Lung microvascular endothelial cell (primary cell): ENCODE measurements around the gene RIN1. TPM values are rescaled to one million over a fixed set of nuclear protein-coding genes. Genes with fewer than 3 reads are reported as not detected.
"Not testable (repeated sequence)": the region's sequence is repeated elsewhere in the genome, so short reads cannot be mapped to it uniquely, and the experiment has no call there.

Source experiments
- DNase-seq, 2 donors: peaks; one replicate each; pipeline versions ENCODE4 v3.0.0 to v3.0.0-alpha.2; 2010; ENCODE audit warnings: low read depth in 2 of 2
- total RNA-seq: library from RNA; depleted of rRNA; stranded (reverse); fragments of >200 nt; gene quantifications from 2 replicates; pipeline ENCODE4 v1.2.1, GENCODE V29; 2014

Gene RIN1
- total RNA-seq, 1 donor from 2014 or later = 2.8 TPM

DNA sequence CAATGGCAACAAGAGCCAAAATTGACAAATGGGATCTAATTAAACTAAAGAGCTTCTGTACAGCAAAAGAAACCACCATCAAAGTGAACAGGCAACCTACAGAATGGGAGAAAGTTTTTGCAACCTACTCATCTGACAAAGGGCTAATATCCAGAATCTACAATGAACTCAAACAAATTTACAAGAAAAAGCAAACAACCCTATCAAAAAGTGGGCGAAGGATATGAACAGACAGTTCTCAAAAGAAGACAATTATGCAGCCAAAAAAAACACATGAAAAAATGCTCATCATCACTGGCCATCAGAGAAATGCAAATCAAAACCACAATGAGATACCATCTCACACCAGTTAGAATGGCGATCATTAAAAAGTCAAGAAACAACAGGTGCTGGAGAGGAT lies 15.9 kb downstream of the RIN1 start:
- DNase-seq = not testable (repeated sequence)

DNA sequence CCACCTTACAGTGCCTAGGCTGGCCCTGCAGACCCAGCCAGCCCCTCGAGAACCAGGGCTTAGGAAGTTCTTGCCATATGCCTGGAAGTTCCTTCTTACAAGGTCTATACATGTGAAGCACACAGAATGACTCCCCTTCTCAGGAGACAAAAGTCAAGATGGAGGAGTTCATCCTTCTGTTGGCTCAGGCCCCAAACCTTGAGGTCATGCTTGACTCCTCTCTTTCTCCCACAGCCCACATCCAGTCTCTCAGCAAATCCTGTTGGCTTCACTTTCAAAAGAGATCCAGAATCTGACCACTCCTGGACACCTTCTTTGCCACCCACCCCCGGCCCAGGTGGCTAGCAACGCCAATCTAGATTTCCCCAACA lies 17.6 kb downstream of the RIN1 start:
- DNase-seq = no peak

DNA sequence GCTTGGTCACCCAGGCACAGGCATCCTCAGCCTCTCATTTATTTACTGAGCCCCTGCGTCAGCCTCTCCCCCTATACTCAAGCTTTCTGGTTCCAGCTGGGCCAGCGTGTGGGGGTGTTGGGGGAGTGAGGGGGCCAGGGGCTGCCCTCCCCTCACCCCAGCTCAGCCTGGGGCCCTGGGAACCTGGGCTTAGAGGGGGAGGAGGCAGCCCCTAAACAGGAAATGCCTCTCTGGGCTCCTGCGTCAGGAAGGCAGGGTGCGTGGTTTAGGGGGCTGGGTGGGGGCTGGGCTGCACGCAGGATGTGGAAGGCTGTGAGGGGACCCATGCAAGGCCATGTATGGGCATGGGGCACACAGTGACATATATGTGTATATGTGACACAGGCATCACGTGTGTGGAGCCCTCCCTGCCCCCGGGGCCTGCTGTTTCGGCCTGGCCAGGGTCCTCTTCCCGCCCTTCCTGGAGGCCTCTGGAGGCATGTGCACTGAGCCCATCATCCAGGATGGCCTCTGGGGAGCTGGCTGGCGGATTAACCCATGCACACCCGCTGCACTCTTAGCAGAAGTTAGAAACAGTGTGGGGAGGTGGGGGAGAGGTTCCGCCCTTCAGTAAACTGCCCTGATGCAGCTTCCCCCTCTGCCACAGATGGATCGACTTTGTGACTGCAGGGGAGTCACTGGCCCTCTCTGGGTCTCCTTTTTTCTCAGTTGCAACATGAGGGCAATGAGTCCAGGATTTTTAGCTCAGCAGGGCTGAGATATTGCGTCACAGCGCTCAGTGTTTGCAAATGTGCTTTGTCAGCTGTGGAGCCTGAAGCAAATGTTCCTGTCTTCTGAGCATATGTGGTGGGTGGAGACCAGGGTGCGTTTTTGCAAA lies 18.3 kb downstream of the RIN1 start:
- no peak for DNase-seq

DNA sequence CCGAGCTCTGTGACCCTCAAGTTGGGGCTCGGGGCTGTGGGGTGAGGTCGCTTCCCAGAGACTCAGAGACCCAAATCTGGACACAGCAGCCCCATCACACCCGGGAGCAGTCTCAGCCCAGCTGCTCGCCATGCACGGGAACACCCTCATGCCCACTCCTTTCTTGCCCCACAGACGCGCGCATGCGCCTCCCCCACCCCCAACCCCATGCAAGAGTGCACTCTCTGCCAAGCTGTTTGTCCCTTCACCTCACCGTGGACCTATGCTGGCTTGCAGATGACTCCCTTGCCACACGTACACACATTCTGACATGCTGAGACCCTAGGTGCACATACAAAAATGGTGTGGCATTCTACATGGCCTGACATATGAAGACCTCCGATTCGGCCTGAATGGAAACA lies 18.9 kb downstream of the RIN1 start:
- peak in 1 of 2 donors; percentile 22 for DNase-seq

DNA sequence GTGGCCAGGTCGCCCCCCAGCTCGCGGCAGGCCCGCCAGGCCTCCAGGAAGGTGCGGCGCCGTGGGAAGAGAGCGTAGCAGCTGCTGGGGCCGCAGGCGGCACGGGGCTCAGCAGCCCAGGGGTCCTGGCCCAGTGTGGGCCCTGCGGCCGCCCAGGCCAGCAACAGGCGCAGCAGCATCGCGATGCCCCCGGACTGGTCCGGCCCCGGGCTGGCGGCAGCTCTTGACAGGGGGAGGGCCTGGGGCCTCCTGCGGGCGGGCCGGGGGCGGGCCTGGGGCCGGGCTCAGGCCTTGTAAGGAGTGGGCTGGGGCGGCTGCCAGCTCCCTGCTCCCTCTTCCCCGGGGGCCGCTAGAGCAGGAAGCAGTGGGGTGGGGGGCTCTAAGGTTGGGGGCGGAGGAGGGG lies 19.4 kb downstream of the RIN1 start, which contains the start of gene CD248:
CD248 (minus strand) TSS at position 196 of the 403 bp plus-strand sequence; CDS start at position 179, 17 bp downstream.
- DNase-seq = peak; percentile 23 to 30

DNA sequence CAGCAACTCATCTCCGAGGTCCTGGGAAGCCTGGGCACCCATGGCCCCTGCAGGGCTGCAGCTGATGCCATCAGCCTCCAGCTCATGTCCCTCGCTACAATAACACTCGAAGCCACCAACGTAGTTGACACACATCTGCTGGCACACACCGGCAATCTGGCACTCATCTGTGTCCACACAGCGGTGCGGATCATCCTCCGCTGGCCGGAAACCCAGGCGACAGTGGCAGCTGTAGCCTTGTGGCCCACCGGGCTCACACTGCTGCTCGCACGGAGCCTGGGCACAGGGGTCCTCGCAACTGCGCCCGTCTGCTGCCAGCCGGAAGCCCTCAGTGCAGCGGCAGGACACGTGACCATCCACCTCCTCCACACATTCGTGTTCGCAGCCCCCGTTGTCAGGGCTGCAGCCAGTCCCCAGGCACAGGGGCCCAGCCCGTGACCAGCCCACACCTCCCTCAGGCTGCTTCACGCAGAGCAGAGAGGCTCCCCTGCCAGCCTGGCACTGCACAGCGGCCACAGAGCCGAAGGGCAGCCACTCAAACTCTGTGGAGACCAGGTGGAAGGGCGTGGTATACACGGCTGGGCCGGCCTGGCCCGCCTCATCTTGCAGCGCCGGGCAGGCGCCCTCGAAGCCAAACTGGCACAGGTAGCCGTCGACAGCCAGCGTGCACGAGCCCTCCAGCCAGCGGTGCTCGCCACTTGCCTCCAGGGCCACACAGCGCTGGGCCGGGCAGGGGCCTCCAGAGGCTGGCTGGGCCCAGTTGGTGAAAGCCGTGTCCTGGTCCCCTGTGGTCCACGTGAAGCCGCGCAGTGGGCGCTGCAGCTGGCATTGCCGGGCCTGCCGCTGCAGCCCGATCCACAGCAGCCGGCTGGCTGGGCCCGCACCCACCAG lies 20.1 kb downstream of the RIN1 start:
- no peak for DNase-seq

DNA sequence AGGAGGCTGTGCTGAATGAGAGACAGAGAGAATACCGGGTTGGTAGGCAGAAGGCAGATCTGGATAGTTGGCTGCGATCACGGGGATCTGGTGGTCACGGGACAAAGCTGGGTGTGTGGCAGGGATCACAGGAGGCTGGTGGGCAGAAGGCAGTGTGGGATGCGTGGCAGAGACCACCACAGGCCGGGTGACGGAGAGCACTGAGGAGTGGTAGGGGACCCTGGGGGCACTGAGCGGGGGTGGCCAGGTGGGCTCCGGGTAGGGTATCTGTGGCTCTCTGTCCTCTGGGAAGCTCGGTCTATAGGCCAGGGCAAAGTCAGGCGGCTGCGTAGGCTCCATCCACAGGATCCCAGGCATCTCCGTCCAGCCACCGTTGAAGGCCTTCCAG lies 20.7 kb downstream of the RIN1 start:
- DNase-seq = no peak

DNA sequence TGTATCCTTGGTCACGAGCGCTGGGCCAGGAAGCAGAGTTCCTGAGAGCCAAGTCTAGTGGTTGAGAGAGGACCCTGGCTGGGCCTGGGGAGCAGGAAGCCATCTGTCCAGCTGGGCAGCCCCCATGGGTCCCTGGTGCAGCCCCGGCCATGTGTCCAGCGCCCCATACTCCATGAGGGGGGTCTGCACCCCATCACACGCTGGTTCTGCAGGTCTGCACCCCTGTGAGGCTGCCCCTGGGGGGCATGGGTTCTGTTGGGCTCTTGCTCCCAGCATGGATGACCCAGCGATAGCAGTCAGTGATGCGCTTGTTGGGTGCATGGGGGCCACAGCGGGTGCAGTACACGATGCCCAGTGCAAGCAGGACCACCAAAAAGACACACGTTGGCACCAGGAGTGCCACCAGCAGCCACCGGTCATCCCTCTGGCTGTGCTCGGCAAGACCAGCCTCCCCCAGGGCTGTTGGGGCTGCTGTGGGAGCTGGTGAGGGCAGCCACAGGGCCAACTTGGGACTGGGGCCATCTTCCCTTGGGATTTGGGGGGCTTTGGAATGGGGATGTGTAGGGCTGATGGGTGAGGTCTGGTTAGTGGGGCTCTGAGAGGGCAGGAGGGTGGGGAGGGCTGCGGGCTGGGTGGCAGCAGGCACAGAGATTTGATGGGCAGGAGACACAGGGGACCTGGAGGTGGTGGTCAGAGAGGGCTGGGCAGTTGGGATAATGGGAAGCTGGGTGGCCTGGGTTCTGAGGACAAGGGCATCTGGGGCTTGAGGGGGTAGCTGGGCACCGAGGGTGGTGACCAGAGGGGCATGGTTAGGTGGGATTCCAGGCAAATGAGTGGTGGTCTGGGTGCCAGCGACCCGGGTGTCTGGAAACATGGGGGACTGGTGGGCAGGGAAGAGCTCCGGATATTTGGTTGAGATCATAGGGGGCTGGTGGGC lies 21.4 kb downstream of the RIN1 start:
- DNase-seq = no peak

DNA sequence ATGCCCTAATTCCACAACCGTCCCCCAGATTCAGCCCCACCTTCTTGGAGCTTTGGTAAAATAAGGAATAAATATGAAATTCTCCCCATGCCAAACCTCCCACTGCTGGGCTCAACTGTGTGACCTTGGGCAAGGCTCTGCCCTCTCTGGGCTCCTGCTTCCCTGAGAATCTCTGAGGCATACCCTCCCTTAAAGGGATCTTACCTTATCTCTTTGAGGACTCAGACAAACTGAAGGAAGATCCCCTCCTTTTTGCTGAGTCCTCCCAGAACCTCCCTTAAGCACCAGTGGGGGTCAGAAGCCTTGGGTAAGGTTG lies 22.1 kb downstream of the RIN1 start:
- no peak for DNase-seq

DNA sequence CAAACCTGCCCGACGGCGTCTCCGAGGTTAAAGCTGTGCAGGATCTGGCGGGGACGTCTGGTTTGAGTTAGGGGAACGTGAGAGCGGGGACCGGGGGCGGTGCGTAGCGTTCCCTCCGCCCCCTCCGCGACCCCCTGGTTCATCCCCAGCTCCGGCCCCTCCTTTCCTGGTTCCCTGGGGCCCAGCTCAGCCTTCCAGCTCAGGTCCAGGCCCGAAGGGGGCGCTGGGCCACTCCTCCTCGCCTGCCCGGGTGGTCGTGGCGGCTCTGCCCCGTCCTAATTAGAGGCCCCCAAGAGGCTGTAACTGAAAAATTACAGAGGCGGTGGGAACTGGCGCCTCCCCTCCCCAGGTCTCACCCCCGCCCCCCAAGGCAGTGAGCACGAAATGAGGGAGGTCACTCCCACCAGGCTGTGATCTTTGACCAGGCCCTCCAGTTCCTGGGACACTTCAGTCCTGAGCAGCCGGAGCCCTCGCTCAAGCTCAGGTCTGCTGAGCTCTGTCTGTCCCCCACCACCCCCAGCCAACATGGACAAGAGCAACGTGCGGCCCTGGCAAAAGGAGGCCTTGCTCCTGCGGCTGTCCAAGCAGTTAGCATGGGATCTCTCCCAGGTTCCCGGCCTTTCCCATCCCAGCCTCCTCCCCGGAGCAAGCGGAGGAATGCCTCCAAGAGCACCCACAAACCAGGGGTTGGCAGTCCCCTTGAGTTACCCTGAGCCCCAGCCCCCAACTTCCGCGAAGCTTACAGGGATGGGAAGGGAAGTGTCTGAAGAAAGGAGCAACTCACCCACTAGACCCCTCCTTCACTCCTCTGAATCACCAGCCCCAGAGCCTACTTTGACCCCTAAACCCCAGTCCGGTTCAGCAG lies 22.7 kb downstream of the RIN1 start:
- DNase-seq = no peak

DNA sequence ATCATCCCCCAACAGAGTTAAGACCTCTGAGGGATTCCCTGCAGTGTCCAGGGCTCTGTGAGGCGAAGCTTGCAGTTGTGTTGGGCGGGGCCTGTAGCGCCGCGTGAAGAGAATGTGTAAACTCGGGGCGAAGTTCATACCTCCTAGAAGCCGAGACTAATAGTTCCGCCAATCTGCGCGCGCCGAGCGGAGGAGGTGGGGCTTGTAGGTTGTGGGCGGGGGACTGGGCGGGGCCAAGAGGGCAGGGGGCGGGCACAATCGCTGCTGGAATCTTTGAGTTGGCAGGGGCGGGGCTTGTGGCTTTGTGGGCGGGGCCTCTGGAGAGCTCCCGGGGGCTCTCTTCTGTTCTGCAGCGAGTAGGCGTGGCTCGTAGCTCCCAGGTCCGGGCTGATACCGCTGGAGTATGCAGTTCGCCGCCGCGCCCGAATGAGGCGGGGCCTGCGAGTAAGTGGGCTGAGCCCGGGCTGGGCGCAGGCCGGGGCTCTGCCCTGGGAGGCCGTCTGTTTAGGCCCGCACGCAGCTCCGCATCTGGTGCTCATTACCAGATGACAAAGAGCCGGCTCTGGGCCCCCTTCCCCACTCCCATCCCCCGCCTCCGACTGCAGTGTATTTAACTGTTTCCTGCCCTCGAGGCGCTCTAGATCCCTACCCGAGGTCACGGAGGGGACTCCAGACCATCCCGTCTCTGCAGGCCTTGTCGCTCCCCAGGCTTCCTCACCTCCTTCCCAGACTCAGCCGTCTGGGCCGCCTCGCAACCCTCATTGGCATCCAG lies 23.5 kb downstream of the RIN1 start:
- peak; percentile 95 to 98 for DNase-seq

DNA sequence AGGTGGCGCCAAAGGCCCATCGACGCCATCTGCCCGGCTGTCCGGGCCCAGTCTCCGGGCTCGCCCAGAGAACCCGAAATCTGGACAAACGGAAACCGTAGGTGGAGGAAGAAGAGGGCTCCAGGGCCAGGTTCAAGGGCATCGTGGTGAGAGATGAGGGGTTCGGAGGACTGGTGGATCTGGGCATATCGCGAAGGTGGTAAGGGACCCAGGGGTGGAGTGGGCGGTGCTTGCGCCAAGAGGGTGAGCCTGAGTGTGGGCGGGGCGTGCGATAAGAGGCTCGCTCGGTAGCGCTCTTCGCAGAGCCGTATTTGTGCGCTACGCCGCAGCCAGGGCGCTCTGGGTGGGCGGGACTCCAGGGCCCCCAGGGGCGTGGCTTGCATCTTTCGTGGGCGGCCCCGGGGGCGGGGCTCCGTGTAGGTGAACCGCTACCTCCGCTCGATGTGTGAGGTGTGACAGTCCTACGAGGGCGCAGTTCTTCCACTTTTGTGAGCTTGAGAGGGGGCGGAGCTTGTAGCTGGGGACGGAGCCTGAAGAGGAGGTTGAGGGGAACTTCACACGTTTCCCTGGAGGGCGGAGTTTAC lies 24.2 kb downstream of the RIN1 start:
- DNase-seq = peak; percentile 94 to 95

DNA sequence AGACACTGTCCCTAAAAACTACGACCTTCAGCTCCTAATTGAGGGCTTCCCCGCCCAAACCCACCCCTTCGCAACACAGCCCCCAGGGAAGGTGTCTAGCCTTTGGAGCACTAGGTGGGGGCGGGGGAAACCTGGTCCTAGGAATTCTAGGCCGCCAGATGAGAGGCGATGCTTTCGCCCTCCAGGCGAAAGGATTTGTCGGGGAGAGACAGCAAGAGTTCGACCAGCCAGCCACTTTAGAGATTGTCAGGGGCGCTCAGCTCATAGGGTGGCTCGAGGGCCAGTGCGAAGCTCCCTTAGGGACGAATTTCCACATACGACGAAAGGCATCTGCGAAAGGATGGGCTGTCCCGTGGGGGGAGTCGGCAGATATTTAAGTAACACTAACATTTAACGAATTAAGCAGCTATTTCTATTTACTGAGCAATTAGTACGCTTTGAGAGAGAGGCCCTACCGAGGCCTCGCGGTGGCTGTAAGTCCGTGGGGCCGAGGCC lies 24.7 kb downstream of the RIN1 start:
- no peak for DNase-seq

DNA sequence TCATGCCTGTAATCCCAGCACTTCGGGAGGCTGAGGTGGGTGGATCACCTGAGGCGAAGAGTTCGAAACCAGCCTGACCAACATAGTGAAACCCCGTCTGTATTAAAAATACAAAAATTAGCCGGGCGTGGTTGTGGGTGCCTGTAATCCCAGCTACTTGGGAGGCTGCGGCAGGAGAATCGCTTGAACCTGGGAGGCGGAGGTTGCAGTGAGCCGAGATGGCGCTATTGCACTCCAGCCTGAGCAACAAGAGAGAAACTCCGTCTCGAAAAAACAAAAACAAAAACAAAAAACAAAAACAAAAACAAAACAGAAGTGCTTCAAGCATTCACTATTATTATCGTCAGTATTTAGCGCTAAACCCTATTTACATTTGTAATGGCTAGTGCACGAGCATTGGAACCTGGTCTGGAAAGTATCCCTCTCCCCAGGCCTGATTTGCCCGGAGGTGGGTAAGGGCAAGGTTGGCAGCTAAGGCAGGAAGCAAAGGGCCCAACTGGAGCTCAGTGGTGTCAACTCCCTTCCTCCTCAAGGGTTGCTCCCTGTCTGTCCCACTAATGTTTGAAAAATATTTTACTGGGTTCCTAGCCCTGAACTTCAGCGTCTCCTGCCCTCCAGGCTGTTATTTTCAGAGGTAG lies 25.3 kb downstream of the RIN1 start:
- DNase-seq = not testable (repeated sequence)

DNA sequence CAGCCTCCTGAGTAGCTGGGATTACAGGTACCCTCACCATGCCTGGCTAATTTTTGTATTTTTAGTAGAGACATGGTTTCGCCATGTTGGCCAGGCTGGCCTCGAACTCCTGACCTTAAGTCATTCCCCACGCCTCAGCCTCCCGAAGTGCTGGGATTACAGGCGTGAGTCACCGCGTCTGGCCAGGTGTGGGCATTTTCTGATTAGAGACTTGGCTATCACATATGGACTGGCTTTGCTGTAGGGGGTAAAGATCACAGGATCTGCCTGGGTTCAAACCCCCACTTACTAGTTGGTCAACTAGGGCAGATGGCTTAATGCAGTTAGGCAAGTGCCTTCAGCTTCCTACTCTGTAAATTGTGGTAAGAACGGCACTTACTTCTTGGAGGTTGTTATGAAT lies 25.9 kb downstream of the RIN1 start:
- no peak for DNase-seq

DNA sequence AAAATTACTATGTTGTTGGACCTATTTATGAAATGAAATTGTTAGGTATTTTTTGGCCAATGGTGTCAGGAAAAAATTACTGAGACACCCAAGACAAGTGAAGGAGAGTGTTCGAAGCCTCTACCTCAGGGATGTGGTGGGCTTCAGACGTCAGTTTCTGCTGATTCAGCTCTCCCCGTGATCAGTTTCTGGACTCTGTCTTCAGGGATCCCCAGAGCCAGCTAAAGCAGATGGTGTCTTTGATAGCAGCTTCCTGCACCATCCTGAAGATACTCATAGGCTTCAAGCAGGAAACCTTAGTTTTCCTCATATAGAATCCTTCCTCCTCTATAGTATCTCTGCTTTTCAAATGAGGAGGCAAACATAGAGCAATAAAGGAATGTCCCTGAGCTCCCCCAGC lies 26.8 kb downstream of the RIN1 start:
- no peak for DNase-seq

DNA sequence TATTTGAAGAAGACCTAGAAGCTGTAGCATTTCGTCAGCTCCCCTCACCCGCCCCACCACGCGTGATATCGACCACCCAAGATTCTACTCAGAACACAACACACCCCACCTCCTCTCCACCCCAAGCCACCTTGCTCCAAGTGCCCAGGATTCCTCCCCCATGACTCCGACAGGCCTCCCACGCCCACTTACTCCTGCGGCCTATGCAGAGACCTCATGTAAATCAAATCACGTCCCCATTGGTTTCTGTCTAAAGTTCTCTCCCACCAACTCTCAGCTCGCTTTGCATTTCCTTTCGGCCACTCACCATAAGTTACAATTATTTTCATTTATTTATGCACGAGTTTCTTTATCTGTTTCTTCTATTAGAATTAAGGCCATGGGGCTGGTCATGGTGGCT lies 33.6 kb downstream of the RIN1 start:
- no peak for DNase-seq

DNA sequence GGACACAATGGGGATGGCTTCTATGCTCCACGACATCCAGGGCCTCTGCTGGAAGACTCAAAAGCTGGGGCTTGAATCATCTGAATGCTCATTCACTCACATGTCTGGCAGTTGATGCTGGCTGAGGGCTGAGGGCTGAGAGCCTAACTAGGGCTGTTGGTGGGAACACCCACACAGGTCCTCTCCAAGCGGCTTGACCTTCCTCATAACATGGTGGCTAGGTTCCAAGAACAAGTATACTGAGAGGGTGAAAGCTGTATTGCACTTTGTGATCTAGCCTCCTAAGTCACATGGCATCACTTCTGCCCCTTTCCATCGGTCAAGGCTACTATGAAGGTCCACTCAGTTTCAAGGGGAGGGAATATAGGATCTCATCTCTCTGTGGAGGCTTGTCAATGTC lies 37.0 kb downstream of the RIN1 start:
- no peak for DNase-seq

DNA sequence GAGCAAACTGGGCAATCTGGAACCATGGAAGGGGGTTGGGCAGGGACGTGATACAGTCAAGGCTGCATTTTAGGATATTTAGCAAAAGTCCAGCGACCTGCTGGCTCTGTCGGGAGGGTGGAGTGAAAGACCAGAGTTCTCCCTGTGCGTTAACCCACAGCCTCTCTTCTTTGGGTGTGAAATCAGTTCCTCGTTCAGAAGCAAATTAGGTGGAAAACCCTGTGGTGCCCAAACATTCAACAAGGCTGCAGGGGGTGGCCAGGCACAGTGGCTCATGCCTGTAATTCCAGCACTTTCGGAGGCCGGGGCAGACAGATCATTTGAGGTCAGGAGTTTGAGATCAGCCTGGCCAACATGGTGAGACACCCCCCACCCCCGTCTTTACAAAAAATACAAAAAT lies 38.6 kb downstream of the RIN1 start:
- no peak for DNase-seq
